ENCODE results near the gene GPN2.
"Not testable (repeated sequence)": the region's sequence is repeated elsewhere in the genome, so short reads cannot be mapped to it uniquely, and the experiment has no call there.

The GPN2 gene

GRCh38 chr1:26900001-26900814, 10.1 kb upstream of the GPN2 start, which contains the start of gene GPATCH3:
GPATCH3 (minus strand) TSS chr1:26900467; CDS start chr1:26900442, 25 bp downstream.
- FAIRE-seq = peak; percentile 81

- FAIRE-seq = no peak
Observed at GRCh38 chr1:26897351-26897750, 7.3 kb upstream of the GPN2 start.

DNA sequence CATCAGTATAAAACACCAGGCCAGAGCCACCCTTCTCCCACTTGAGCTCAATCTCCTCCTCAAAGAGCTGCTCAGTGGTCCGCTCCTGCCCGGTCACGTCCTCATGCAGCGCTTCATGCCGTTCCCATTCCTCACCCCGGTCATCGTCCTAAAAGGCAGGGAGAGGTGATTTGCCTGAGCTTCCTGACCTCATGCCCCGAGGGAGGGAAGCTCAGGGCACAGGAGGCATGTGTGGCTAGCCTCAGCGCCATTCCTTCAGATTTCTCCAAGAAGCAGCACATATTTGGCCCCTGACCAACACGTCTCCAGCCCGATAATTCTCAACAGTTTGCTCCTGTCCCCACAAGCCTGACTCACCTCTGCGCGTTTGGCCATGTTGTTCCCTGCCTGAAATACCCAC, 4.2 kb upstream of the GPN2 start:
- FAIRE-seq = no peak

DNA sequence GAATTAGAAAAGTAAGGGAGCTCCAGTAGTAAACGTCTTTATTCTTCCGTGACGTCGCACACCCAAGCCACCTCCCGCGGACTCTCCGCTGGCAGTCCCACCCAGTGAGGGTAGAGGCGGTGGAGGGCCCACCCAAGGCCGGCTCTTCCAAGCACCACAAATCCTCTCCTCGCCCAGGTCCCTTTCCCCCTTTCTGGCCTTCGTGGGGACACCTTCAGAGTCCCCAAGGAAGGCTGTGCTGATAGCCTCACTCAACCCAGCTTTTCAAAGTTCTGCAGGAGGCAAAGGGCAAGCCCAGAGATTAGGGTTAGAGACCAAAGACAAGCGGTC, 349 bp upstream of the GPN2 start:
- FAIRE-seq = no peak

GRCh38 chr1:26888231-26888630, 1.9 kb downstream of the GPN2 start:
- no peak for FAIRE-seq

GRCh38 chr1:26887125-26887524, 3.0 kb downstream of the GPN2 start:
- no peak for FAIRE-seq

DNA sequence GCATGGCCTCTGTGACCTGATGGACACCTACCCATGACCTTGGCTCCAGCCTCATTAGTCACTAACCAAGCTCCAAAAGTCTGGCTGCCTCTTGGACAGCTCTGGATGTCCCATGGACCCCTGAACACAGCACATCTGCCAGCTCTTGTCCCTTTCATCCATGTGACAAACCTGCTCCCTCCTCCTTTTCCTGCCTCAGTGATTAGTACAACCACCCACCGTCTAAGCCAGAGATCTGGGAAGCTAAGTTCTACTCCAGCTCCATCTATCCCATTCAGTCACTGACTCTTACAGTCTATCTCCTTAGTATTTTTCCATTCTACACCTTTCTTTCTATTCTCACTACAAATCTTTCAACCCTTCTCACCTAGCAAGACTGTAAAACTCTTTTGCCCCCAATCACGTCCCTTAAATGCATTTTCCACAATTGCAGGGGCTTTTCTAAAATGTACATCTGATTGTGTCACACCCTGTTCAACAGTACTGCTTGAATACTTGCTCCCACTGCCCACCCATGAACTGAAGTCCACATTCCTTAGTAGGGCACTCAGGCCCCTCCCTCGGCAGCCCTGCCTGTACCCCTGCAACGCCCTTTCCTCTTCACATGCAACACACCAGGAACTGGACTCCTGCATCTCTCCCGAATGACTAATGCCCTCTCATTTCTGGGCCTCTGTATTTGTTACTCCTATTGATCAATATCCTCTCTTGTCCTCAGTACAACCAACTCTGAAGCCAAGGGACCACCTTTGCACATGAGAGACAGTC, 7.2 kb downstream of the GPN2 start:
- FAIRE-seq = no peak

- FAIRE-seq = not testable (repeated sequence)
Observed at GRCh38 chr1:26881611-26882010, 8.5 kb downstream of the GPN2 start.

DNA sequence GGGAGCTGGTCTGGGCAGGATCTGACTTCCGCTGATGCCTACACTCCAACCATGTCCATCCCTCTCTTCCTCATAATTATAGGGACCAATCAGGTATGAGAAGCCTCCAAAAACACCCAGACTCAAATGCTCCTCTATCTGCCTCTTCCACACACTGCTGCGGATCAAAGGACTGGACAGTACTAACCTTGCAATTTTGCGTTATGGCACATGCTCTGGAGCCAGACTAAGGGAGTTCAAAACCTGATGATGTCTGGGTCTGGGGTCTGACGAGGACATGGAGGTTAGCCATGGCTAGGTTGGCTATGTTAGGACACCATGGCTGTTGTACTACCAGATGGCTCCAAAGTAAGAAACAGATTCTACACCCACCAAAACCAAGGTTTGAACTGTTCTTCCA, 10.3 kb downstream of the GPN2 start:
- no peak for FAIRE-seq

GRCh38 chr1:26877326-26877725, 12.8 kb downstream of the GPN2 start:
- no peak for FAIRE-seq

- FAIRE-seq = no peak
Observed at GRCh38 chr1:26874896-26875295, 15.2 kb downstream of the GPN2 start.

- FAIRE-seq = not testable (repeated sequence)
Observed at GRCh38 chr1:26873097-26873496, 17.0 kb downstream of the GPN2 start.

GRCh38 chr1:26864610-26865480, 25.2 kb downstream of the GPN2 start:
- peak; percentile 98 for FAIRE-seq

GRCh38 chr1:26863685-26864077, 26.4 kb downstream of the GPN2 start:
- no peak for FAIRE-seq

DNA sequence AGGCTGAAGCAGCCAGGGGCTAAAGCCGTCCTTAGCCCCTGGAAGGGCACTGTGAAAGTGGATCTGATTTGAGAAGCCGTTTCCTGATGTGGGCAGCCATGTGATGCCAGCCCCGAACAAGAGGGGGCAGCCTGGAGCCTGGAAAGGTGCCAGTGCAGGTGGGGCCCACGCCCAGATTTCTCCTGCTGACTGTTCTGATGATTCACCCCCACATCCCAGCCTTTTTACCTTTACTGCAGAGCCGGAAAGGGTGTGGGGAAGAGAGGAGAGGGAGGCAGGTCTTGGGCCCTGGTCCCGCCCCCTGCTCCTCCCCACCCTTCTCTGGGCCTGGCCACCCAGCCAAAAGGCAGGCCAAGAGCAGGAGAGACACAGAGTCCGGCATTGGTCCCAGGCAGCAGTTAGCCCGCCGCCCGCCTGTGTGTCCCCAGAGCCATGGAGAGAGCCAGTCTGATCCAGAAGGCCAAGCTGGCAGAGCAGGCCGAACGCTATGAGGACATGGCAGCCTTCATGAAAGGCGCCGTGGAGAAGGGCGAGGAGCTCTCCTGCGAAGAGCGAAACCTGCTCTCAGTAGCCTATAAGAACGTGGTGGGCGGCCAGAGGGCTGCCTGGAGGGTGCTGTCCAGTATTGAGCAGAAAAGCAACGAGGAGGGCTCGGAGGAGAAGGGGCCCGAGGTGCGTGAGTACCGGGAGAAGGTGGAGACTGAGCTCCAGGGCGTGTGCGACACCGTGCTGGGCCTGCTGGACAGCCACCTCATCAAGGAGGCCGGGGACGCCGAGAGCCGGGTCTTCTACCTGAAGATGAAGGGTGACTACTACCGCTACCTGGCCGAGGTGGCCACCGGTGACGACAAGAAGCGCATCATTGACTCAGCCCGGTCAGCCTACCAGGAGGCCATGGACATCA, 27.1 kb downstream of the GPN2 start, which contains the start of gene SFN:
Gene SFN (plus strand): TSS at position 369 of the 904 bp plus-strand sequence. CDS start 64 bp downstream, at position 433.
- peak; percentile 99 for FAIRE-seq

- no peak for FAIRE-seq
Observed at GRCh38 chr1:26861889-26862378, 28.1 kb downstream of the GPN2 start.

GRCh38 chr1:26861286-26861701, 28.8 kb downstream of the GPN2 start:
- FAIRE-seq = peak; percentile 78

DNA sequence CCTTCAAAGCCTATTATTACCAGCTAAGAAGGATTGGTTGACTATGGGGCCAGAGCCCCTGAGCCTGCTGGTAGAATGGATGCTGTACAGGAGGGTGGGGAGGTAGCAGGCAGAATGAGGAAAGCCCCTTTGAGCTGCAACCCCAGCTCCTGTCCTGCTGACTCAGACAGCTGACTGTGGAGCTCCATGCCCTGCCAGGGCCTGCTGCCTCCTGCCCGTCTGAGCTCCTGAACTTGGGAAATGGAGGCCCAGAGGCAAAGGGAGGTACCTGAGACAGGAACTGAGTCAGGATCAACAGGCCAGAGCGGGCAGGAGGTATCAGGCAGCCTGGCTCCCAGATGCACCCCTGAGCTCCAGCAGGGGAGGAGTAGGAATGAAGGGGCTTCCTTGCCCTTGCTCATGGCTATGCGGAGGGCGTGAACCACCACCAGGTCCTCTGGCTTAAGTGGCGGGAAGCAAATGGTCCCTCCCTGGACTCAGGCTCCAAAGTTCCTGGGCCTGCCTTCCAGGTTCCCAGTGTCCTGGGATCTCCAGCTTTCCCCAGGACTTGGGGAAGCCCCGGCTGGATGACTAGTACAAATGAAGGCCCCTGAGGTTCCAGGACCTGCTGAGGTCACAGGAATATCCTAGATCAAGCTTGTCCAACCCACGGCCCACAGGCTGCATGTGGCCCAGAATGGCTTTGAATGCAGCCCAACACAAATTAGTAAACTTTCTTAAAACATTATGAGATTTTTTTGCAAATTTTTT, 31.0 kb downstream of the GPN2 start:
- no peak for FAIRE-seq

DNA sequence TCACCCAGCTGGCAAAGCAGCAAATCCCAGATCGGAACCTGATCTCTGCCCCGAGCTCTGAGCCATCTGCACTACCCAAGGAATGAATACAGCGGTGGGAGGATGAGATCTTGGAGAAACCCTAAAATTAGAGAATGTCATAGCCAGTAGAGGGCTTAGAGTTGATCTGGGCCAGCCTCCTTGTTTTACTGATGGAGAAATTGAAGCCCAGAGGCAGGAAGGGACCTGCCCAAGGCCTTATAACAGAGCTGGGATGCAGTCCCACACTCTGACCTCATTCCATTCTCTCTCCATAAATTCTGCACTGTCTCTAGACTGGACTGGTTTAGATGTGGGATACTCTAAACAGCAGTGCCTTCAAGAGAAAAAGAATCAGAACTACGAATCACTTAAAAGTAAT, 31.9 kb downstream of the GPN2 start:
- FAIRE-seq = no peak

GRCh38 chr1:26857473-26858060, 32.5 kb downstream of the GPN2 start:
- no peak for FAIRE-seq
